Fibroblast of villous mesenchyme (primary cell): ENCODE data around the gene BCL2. TPM values are rescaled to one million over a fixed set of nuclear protein-coding genes. Genes with fewer than 3 reads are reported as not detected.

Source experiments
- DNase-seq: peaks from one replicate; pipeline ENCODE4 v3.0.0-alpha.2; 2010; ENCODE audit warnings: low read depth
- H3K4me3 ChIP-seq: 2 replicates; pipeline ENCODE4 v1.5.1; 2011; ENCODE audit warnings: low read depth, mild to moderate bottlenecking, low read length
- CTCF ChIP-seq: IDR thresholded peaks from 2 replicates; pipeline ENCODE4 v1.5.1; 2012; ENCODE audit warnings: low read depth, mild to moderate bottlenecking, low read length; ENCODE audit not compliant: insufficient read depth
- total RNA-seq: library from RNA; depleted of rRNA; stranded (reverse); fragments of >200 nt; gene quantifications from 2 replicates; pipeline ENCODE4 v1.2.3, GENCODE V29; 2012

BCL2 gene
- total RNA-seq, 1 donor: 0.86 TPM

DNA sequence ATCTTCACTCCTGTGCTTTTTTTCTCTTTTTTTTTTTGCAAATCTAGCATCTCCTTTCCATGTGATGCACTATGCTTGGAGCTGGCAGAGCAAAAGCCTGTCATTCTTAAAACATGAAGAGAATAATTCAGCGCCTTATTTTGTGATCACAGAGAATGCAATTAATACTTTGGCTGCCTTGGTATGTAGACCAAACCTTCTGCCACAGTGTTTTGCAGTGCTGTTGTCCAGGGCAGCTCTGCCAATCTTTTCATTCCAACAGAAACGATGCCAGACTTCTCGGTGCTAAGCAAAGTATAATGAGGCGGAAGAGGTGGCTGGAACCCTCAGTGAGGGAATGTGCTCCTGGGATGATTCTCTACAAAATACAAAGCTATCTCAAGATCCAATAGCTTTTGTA is 25.6 kb downstream of the BCL2 start:
- H3K4me3 ChIP-seq: no peak overlapping the region
- no peak for DNase-seq
- no peak for TF ChIP-seq CTCF

- no peak for DNase-seq
- H3K4me3 ChIP-seq: no peak overlapping the region
- TF ChIP-seq CTCF: no peak
These were observed 26.5 kb downstream of the BCL2 start for GRCh38 chr18:63292831-63293683.

DNA sequence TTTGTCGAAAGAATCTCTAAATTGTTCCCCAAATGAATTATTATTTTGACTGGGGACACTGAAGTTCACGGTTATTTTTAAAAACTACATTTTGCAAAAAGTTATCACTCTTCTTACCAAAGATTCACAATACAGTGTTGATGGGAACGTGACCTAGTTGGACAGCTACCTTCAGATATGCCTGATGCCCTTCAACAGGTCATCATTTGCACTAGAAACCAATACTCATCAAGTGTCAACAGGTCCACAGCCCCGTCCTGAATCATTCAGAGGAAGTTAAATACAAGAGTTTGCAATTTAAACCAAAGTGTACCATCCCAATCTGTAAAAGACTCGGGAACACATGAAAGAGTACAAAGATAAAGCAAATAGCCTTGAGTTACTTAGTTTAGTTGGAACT is 28.3 kb downstream of the BCL2 start:
- no peak for TF ChIP-seq CTCF
- no peak for DNase-seq
- no peak overlapping the region for H3K4me3 ChIP-seq

DNA sequence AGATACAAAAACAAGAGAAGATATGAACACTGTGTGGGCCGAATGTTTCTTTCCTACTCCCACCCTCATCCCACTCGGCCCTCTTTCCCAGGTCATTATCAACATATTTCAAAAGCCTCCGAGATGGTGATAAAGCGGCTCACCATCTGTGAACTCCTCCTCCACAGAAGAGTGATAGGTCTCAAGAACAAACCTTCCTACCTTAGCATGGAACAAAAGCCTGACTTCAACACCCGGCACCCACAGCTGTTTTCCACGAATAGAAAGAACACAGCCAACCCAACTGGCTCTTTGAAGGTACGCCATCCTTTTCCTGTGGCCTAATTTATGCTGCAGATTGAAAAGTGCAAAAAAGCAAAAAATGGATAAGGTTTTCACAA is 28.8 kb downstream of the BCL2 start:
- TF ChIP-seq CTCF: no peak
- no peak overlapping the region for H3K4me3 ChIP-seq
- no peak for DNase-seq

- no peak for TF ChIP-seq CTCF
- no peak for DNase-seq
These were observed 29.3 kb downstream of the BCL2 start for GRCh38 chr18:63290166-63290820.

GRCh38 chr18:63288311-63288710 is 31.3 kb downstream of the BCL2 start:
- no peak for DNase-seq
- no peak overlapping the region for H3K4me3 ChIP-seq
- no peak for TF ChIP-seq CTCF

More at GRCh38 chr18:63290166-63290820, 29.3 kb downstream of the BCL2 start:
- no peak overlapping the region for H3K4me3 ChIP-seq
